ENCODE data around the gene XPR1. TPM values are rescaled to one million over a fixed set of nuclear protein-coding genes. Genes with fewer than 3 reads are reported as not detected.

Gene XPR1
- total and polyA plus RNA-seq, 7 donors: 3.7 to 19.1 (median 11.2) TPM

DNA sequence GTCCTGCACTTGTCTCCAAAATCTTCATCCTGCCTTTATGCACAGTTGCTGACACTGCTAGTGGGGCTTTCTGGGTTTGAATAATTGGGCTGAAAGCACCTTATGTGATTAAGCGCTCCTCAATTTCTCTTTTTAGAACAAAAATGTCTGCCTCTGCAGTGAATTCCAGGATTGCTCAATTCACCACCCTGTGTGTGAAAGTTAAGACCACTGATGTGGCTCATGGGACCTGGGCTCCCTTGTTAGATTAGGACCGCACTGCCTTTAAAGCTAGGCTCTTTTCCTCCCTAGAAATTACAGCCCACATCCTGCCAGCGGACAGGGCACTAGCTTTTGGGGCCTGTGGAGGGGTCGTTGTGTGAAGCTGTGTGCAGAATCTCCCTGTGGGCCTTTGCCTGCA is 299.7 kb downstream of the XPR1 start:
- H3K27ac ChIP-seq: no peak overlapping the region
- TF ChIP-seq, protein P1, sequence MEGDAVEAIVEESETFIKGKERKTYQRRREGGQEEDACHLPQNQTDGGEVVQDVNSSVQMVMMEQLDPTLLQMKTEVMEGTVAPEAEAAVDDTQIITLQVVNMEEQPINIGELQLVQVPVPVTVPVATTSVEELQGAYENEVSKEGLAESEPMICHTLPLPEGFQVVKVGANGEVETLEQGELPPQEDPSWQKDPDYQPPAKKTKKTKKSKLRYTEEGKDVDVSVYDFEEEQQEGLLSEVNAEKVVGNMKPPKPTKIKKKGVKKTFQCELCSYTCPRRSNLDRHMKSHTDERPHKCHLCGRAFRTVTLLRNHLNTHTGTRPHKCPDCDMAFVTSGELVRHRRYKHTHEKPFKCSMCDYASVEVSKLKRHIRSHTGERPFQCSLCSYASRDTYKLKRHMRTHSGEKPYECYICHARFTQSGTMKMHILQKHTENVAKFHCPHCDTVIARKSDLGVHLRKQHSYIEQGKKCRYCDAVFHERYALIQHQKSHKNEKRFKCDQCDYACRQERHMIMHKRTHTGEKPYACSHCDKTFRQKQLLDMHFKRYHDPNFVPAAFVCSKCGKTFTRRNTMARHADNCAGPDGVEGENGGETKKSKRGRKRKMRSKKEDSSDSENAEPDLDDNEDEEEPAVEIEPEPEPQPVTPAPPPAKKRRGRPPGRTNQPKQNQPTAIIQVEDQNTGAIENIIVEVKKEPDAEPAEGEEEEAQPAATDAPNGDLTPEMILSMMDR (IDR thresholded peaks at IDR 0.05): no peak
- H3K9me3 ChIP-seq: no peaks in the 10 kb centered on the region
- 87 to 94% (median 89%) methylated on average over 4 of the region's 4 CpGs for WGBS, 3 donors
- H3K4me3 ChIP-seq: no peak overlapping the region
- H3K36me3 ChIP-seq (ENCODE audit: insufficient read depth in 1 of 2, low read depth in 1 of 2): no peaks in the 10 kb centered on the region
- peaks cover 24% of the 10 kb centered on the region for H3K4me1 ChIP-seq
- intact Hi-C loops (cut with DNase I): no loop called here
- ATAC-seq: no peak
- no peaks in the 10 kb centered on the region for H3K27me3 ChIP-seq (ENCODE audit: insufficient read depth in 3 of 3, low read length in 2 of 3)
- no peak for DNase-seq

DNA sequence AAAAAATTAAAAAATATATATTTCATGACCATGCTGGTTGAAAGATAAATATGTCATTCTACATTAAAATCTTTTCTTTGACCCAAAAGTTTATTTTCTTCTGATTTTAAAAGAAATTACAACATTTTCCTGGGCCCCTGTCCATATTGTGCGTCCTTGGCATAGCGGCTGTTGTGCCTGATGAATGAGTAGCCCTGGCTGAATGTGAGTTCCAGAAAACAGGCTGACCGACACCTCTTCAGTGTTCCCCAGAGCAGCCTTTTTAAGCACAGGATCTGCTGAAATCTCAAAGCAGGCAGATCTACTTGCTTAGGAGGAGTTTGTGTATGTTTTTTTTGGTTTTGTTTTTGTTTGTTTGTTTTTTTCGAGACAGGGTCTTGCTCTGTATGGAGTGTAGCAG is 300.6 kb downstream of the XPR1 start:
- H3K4me1 ChIP-seq: peaks cover 16% of the 10 kb centered on the region
- no peak overlapping the region for H3K4me3 ChIP-seq
- TF ChIP-seq, protein P1 (IDR thresholded peaks at IDR 0.05): no peak
- no peak overlapping the region for H3K27ac ChIP-seq
- 93 to 98% (median 98%) methylated on average over 4 of the region's 4 CpGs for WGBS, 3 donors
- H3K9me3 ChIP-seq: no peaks in the 10 kb centered on the region
- ATAC-seq: no peak
- no peaks in the 10 kb centered on the region for H3K27me3 ChIP-seq (ENCODE audit: insufficient read depth in 3 of 3, low read length in 2 of 3)
- intact Hi-C loops (cut with DNase I): no loop called here
- DNase-seq: no peak
- H3K36me3 ChIP-seq (ENCODE audit: insufficient read depth in 1 of 2, low read depth in 1 of 2): no peaks in the 10 kb centered on the region

DNA sequence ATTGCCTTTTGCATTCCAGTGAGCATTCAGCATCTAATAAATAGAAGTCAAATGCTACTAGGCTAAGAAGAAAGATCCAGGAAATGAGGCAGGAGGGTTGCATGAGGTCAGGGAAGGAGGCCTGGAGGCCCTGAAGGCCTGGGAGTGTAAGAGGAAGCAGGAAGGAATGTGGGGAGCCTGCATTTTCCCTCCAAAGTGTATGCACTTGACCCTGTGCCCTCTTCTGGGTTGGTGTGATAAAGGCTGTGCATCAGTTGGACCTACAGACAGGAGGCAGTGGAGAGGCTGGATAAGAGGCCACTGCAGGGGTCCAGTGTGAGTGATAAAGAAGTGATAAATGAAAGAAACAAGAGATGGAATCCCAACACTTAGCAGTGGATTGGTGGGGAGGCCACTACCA is 301.3 kb downstream of the XPR1 start:
- H3K27me3 ChIP-seq (ENCODE audit: insufficient read depth in 3 of 3, low read length in 2 of 3): no peaks in the 10 kb centered on the region
- no peaks in the 10 kb centered on the region for H3K36me3 ChIP-seq (ENCODE audit: insufficient read depth in 1 of 2, low read depth in 1 of 2)
- no peaks in the 10 kb centered on the region for H3K9me3 ChIP-seq
- DNase-seq: no peak
- no peak overlapping the region for H3K27ac ChIP-seq
- no peak for ATAC-seq
- H3K4me3 ChIP-seq: no peak overlapping the region
- intact Hi-C loops (cut with DNase I): no loop called here
- TF ChIP-seq, protein P1 (IDR thresholded peaks at IDR 0.05): no peak
- H3K4me1 ChIP-seq: peaks cover 10% of the 10 kb centered on the region

DNA sequence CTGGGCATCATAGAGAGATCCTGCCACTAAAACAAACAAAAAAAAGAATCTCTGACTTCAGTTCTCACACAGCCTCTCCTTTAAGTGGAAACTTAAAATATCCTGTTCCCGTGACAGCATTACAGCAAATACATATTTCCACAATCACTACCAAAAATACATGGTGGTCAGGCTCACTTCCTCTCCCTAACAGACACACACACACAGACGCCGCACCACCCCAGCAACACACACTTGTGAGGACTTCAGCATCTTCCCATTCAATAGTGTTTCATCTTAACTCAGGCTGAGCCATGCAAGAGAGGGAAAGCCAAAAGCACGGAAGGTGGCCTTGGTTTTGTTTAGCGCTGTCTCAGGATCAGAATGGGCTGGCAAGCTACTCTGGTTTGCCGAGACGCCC is 302.7 kb downstream of the XPR1 start:
- Histone ChIP-seq H3K36me3 (ENCODE audit: insufficient read depth in 1 of 2, low read depth in 1 of 2) (no peaks in the 10 kb centered on the region), H3K27ac (no peak overlapping the region), H3K9me3 (no peaks in the 10 kb centered on the region), H3K27me3 (ENCODE audit: insufficient read depth in 3 of 3, low read length in 2 of 3) (no peaks in the 10 kb centered on the region), H3K4me3 (no peak overlapping the region), H3K4me1 (peaks cover 10% of the 10 kb centered on the region)
- DNase-seq (no peak), ATAC-seq (no peak)
- TF ChIP-seq, protein P1 (IDR thresholded peaks at IDR 0.05): no peak
- intact Hi-C loops (cut with DNase I): no loop called here
- WGBS, 3 donors: 90 to 96% (median 91%) methylated on average over 7 of the region's 7 CpGs

DNA sequence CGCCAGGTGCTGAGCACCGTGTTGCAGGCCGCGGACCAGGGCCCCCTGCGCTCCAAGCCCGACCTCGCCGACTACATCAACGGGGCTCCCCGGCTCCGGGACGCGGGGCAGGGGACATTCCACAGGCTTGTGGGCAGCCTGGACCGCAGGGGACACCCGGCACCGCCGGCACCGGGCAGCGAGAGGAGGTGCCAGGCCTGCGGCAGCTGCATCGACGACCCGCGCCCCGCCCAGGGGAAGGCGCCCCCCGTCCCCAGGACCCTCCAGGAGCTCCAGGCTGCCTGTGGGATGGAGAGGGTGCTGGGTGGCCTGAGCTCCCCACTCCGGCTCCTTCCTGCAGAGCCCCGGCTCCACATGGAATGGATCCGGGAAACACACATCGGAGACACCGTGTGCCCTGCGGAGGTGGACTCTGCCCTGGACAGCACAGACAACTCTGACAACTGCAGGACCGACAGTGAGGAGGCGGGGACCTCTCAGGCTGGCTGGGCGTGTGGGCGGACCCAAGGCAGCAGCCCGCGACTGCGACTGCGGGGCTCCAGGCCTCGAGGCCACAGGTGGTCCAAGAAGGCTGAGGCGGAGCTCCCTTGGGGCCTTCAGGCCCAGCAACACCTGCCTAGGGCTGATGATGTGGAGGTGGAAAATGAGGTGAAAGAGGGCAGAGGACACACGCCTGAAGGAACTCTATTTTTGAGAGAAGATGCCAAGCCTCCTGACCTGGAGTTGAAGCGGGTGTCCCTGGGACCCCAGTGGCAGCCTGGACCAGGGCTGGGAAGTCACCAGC is 303.7 kb downstream of the XPR1 start:
- WGBS, 3 donors: 80 to 84% (median 83%) methylated on average over 34 to 45 of the region's 45 CpGs
- TF ChIP-seq, protein P1 (IDR thresholded peaks at IDR 0.05): no peak
- peak in 1 of 4 donors; percentile 14 for ATAC-seq
- no peak for DNase-seq
- Histone ChIP-seq H3K27me3 (ENCODE audit: insufficient read depth in 3 of 3, low read length in 2 of 3) (no peaks in the 10 kb centered on the region), H3K4me1 (peaks cover 9% of the 10 kb centered on the region), H3K27ac (no peak overlapping the region), H3K9me3 (no peaks in the 10 kb centered on the region), H3K4me3 (no peak overlapping the region), H3K36me3 (ENCODE audit: insufficient read depth in 1 of 2, low read depth in 1 of 2) (no peaks in the 10 kb centered on the region)
- intact Hi-C loops (cut with DNase I): no loop called here

Measured in psoas muscle (tissue), 8 donors.